Osteocyte (in vitro differentiated cells): ENCODE measurements around the gene VIPR2. TPM values are rescaled to one million over a fixed set of nuclear protein-coding genes. Genes with fewer than 3 reads are reported as not detected.
A peak's percentile ranks its signal among the peaks of the same experiment; 100 is the strongest.

Experiments
- DNase-seq: peaks from one replicate; pipeline ENCODE4 v3.0.0; 2021; ENCODE audit warnings: mixed read lengths; ENCODE audit not compliant: unreplicated experiment; ENCODE audit errors: extremely low spot score
- H3K27ac Mint-ChIP-seq: one replicate; pipeline ENCODE4 v1.8.0; 2021; ENCODE audit warnings: mild to moderate bottlenecking, mixed read lengths; ENCODE audit not compliant: unreplicated experiment
- H3K27me3 Mint-ChIP-seq: one replicate; pipeline ENCODE4 v1.8.0; 2021; ENCODE audit warnings: mixed read lengths; ENCODE audit not compliant: unreplicated experiment
- H3K36me3 Mint-ChIP-seq: one replicate; pipeline ENCODE4 v1.8.0; 2021; ENCODE audit warnings: mixed read lengths; ENCODE audit not compliant: unreplicated experiment
- H3K4me1 Mint-ChIP-seq: one replicate; pipeline ENCODE4 v1.8.0; 2021; ENCODE audit warnings: mixed read lengths; ENCODE audit not compliant: unreplicated experiment
- H3K4me3 Mint-ChIP-seq: one replicate; pipeline ENCODE4 v1.8.0; 2021; ENCODE audit warnings: mild to moderate bottlenecking, moderate library complexity, mixed read lengths; ENCODE audit not compliant: unreplicated experiment
- H3K9me3 Mint-ChIP-seq: one replicate; pipeline ENCODE4 v1.8.0; 2021; ENCODE audit warnings: mixed read lengths; ENCODE audit not compliant: unreplicated experiment
- CTCF ChIP-seq: fragments of 200-600 bp; sonication (generic); IDR thresholded peaks from 2 replicates; pipeline ENCODE4 v1.5.0; 2021; ENCODE audit warnings: antibody characterized with exemption, mild to moderate bottlenecking, moderate library complexity
- total RNA-seq: library from RNA; stranded (reverse); gene quantifications from 2 replicates; pipeline ENCODE4 v1.2.1, GENCODE V29; 2021

Gene VIPR2
- total RNA-seq, 1 donor from 2014 or later: 0.19 TPM

- TF ChIP-seq CTCF: no peak
- no peak overlapping the region for H3K4me3 Mint-ChIP-seq
- H3K36me3 Mint-ChIP-seq: peaks cover 2% of the 10 kb centered on the region
- no peak overlapping the region for H3K27ac Mint-ChIP-seq
- DNase-seq: no peak
- peaks cover 14% of the 10 kb centered on the region for H3K27me3 Mint-ChIP-seq
- peaks cover 17% of the 10 kb centered on the region for H3K9me3 Mint-ChIP-seq
- H3K4me1 Mint-ChIP-seq: no peaks in the 10 kb centered on the region
Observed at GRCh38 chr7:159048656-159049055, 96.0 kb downstream of the VIPR2 start.

GRCh38 chr7:159047536-159047935, 97.1 kb downstream of the VIPR2 start:
- no peak for DNase-seq
- H3K27me3 Mint-ChIP-seq: peaks cover 14% of the 10 kb centered on the region
- peaks cover 17% of the 10 kb centered on the region for H3K9me3 Mint-ChIP-seq
- no peak overlapping the region for H3K4me3 Mint-ChIP-seq
- no peak overlapping the region for H3K27ac Mint-ChIP-seq
- H3K36me3 Mint-ChIP-seq: peaks cover 2% of the 10 kb centered on the region
- no peaks in the 10 kb centered on the region for H3K4me1 Mint-ChIP-seq
- no peak for TF ChIP-seq CTCF

- no peak overlapping the region for H3K27ac Mint-ChIP-seq
- no peak overlapping the region for H3K4me3 Mint-ChIP-seq
- no peaks in the 10 kb centered on the region for H3K4me1 Mint-ChIP-seq
- no peaks in the 10 kb centered on the region for H3K36me3 Mint-ChIP-seq
- no peak for TF ChIP-seq CTCF
- DNase-seq: no peak
- peaks cover 6% of the 10 kb centered on the region for H3K9me3 Mint-ChIP-seq
- H3K27me3 Mint-ChIP-seq: peaks cover 7% of the 10 kb centered on the region
Observed at GRCh38 chr7:159046300-159046699, 98.4 kb downstream of the VIPR2 start.

GRCh38 chr7:159045839-159046238, 98.8 kb downstream of the VIPR2 start:
- peaks cover 6% of the 10 kb centered on the region for H3K27me3 Mint-ChIP-seq
- no peaks in the 10 kb centered on the region for H3K36me3 Mint-ChIP-seq
- H3K4me1 Mint-ChIP-seq: no peaks in the 10 kb centered on the region
- DNase-seq: no peak
- TF ChIP-seq CTCF: no peak
- H3K27ac Mint-ChIP-seq: no peak overlapping the region
- peaks cover 2% of the 10 kb centered on the region for H3K9me3 Mint-ChIP-seq
- H3K4me3 Mint-ChIP-seq: no peak overlapping the region

GRCh38 chr7:159042581-159043101, 102.0 kb downstream of the VIPR2 start:
- Mint-ChIP-seq H3K27ac (no peak overlapping the region), H3K9me3 (no peaks in the 10 kb centered on the region), H3K36me3 (no peaks in the 10 kb centered on the region), H3K27me3 (peaks cover 3% of the 10 kb centered on the region), H3K4me1 (no peaks in the 10 kb centered on the region), H3K4me3 (no peak overlapping the region)
- peak; percentile 72 for DNase-seq
- no peak for TF ChIP-seq CTCF
